K562 (cell line): ENCODE results near the gene SLC29A3. TPM values are rescaled to one million over a fixed set of nuclear protein-coding genes. Genes with fewer than 3 reads are reported as not detected.

ENCODE experiments used
- ATAC-seq: fragments of 200-7000 bp; cut with Tn5 transposase; 3 replicates; pipeline ENCODE4 v1.9.1; 2020; ENCODE audit warnings: moderate library complexity
- BruUV-seq: library from RNA; stranded (reverse); fragments of 400-500 nt; replicated peaks from 2 replicates; lab custom pipeline; 2021; lab: Mats Ljungman, UMichigan
- CTCF ChIA-PET: fragments of 300-600 bp; formaldehyde crosslinking; extraction: SDS; loops from one replicate; lab custom pipeline; 2021; ENCODE audit warnings: low intra/inter-chr PET ratio; lab: Yijun Ruan, JAX
- POLR2A ChIA-PET: fragments of 300-600, 350-650 bp; sonication (Branson Sonifier 250); formaldehyde crosslinking; extraction: SDS; loops from one replicate; lab custom pipeline; 2021; ENCODE audit warnings: antibody characterized with exemption, inconsistent platforms; lab: Yijun Ruan, JAX
- DNase-seq, 4 experiments: peaks; one replicate each; pipeline versions ENCODE4 v3.0.0 to v3.0.0-alpha.2; 2011 to 2018; ENCODE audit warnings: low spot score in 3 of 4, mixed read lengths in 3 of 4; ENCODE audit errors: extremely low read depth in 1 of 4
- FAIRE-seq: peaks from 2 replicates; lab custom pipeline; 2011; peaks lifted over from hg19 to GRCh38; lab: Jason Lieb, UNC
- H2AFZ ChIP-seq: 2 replicates; pipeline ENCODE4 v1.6.0; 2011; ENCODE audit warnings: low read depth, low read length, control low read depth, inconsistent platforms
- H3K27ac ChIP-seq: fragments of 200-600 bp; 3 replicates; pipeline ENCODE4 v1.8.0; 2011; ENCODE audit warnings: low read depth, mild to moderate bottlenecking, control low read depth, inconsistent platforms, low read length, moderate library complexity, mixed read lengths; ENCODE audit errors: extremely low read depth
- H3K27me3 ChIP-seq, 2 experiments: fragments of 300-600 bp in 1 of 2; 2 replicates in 1 of 2; 3 replicates in 1 of 2; pipeline versions ENCODE4 v1.6.0 to v1.8.0; 2011; ENCODE audit warnings: inconsistent platforms in 2 of 2, low read length in 2 of 2, mild to moderate bottlenecking in 1 of 2, mixed read lengths in 1 of 2, moderate library complexity in 1 of 2; ENCODE audit not compliant: control insufficient read depth in 2 of 2, insufficient read depth in 2 of 2
- H3K36me3 ChIP-seq: fragments of 300-600 bp; 3 replicates; pipeline ENCODE4 v1.8.0; 2011; ENCODE audit warnings: mild to moderate bottlenecking, low read length, inconsistent platforms; ENCODE audit not compliant: control insufficient read depth, insufficient read depth
- H3K4me1 ChIP-seq, 2 experiments: fragments of 200-600 bp in 1 of 2; replicated peaks in 1 of 2; 2 replicates in 1 of 2; 3 replicates in 1 of 2; pipeline versions ENCODE4 v1.5.1 to v1.8.0; 2011; ENCODE audit warnings: inconsistent platforms in 2 of 2, low read length in 2 of 2, mild to moderate bottlenecking in 1 of 2, mixed read lengths in 1 of 2, moderate library complexity in 1 of 2; ENCODE audit not compliant: control insufficient read depth in 2 of 2, insufficient read depth in 2 of 2
- H3K4me2 ChIP-seq: 2 replicates; pipeline ENCODE4 v1.6.1; 2011; ENCODE audit warnings: low read length, control low read depth, inconsistent platforms, mixed read lengths; ENCODE audit not compliant: insufficient read depth
- H3K4me3 ChIP-seq: fragments of 200-600 bp; sonication (generic), shearing (Covaris generic); 2 replicates; pipeline ENCODE4 v1.5.1; 2016; ENCODE audit warnings: control low read depth, inconsistent platforms
- H3K79me2 ChIP-seq: fragments of 200-600 bp; 3 replicates; pipeline ENCODE4 v1.8.0; 2011; ENCODE audit warnings: low read length, inconsistent platforms; ENCODE audit not compliant: control insufficient read depth, insufficient read depth
- H3K9ac ChIP-seq, 2 experiments: 2 replicates each; pipeline versions ENCODE4 v1.6.0 to v1.6.1; 2011; ENCODE audit warnings: low read depth in 2 of 2, low read length in 2 of 2, control low read depth in 1 of 2, inconsistent platforms in 1 of 2, mild to moderate bottlenecking in 1 of 2, mixed read lengths in 1 of 2; ENCODE audit not compliant: insufficient read depth in 1 of 2
- H3K9me1 ChIP-seq: one replicate; pipeline ENCODE4 v1.6.0; 2011; ENCODE audit warnings: inconsistent platforms, mild to moderate bottlenecking, low read length, moderate library complexity; ENCODE audit not compliant: control insufficient read depth, insufficient read depth
- H3K9me3 ChIP-seq: replicated peaks from 2 replicates; pipeline ENCODE4 v1.5.1; 2011; ENCODE audit warnings: low read depth, low read length, inconsistent platforms; ENCODE audit not compliant: control insufficient read depth, insufficient read depth
- H4K20me1 ChIP-seq: replicated peaks from 2 replicates; pipeline ENCODE4 v1.6.1; 2011; ENCODE audit warnings: low read length, inconsistent platforms, mixed read lengths; ENCODE audit not compliant: control insufficient read depth, insufficient read depth
- ARID1B ChIP-seq: fragments of 450-650 bp; IDR thresholded peaks from 2 replicates; pipeline ENCODE4 v1.6.1; 2016; ENCODE audit warnings: antibody characterized with exemption, mild to moderate bottlenecking, inconsistent platforms
- ATF1 ChIP-seq, 2 experiments: fragments of 450-650 bp in 1 of 2; IDR thresholded peaks; 2 replicates each; pipeline ENCODE4 v1.6.1; 2016; ENCODE audit warnings: missing compliant biosample characterization in 1 of 2, missing genetic modification characterization in 1 of 2
- CAMTA2 ChIP-seq: fragments of 250-450 bp; sonication (Bioruptor Pico); conservative IDR thresholded peaks from 2 replicates; pipeline ENCODE4 v1.5.1; 2022
- CREB1 ChIP-seq, 2 experiments: sonication (generic) in 1 of 2; formaldehyde crosslinking in 1 of 2; IDR thresholded peaks; 2 replicates each; pipeline versions ENCODE4 v1.6.1 to v1.8.0; 2012 to 2022; ENCODE audit warnings: inconsistent platforms in 1 of 2, mild to moderate bottlenecking in 1 of 2, missing genetic modification reagents in 1 of 2, moderate library complexity in 1 of 2
- ETV1 ChIP-seq: fragments of 450-650 bp; conservative IDR thresholded peaks from 2 replicates; pipeline ENCODE4 v1.6.1; 2016; ENCODE audit warnings: missing genetic modification characterization, control low read depth, low read depth, missing compliant biosample characterization
- FOSL1 ChIP-seq: fragments of 200-800 bp; sonication (Bioruptor generic); conservative IDR thresholded peaks from 2 replicates; pipeline ENCODE4 v1.6.1; 2016; ENCODE audit warnings: missing genetic modification characterization, missing compliant biosample characterization
- FOXA1 ChIP-seq: fragments of 450-650 bp; IDR thresholded peaks from 2 replicates; pipeline ENCODE4 v1.6.1; 2016; ENCODE audit warnings: mild to moderate bottlenecking, borderline replicate concordance
- HDAC8 ChIP-seq: fragments of 450-650 bp; IDR thresholded peaks from 2 replicates; pipeline ENCODE4 v1.6.1; 2016; ENCODE audit warnings: mild to moderate bottlenecking, missing genetic modification characterization, moderate library complexity, missing compliant biosample characterization
- MTF1 ChIP-seq: fragments of 250-450 bp; sonication (Bioruptor Pico); IDR thresholded peaks from 2 replicates; pipeline ENCODE4 v1.9.0; 2021; ENCODE audit warnings: moderate library complexity, mild to moderate bottlenecking, inconsistent platforms, borderline replicate concordance
- NFRKB ChIP-seq: fragments of 450-650 bp; IDR thresholded peaks from 2 replicates; pipeline ENCODE4 v1.6.1; 2016; ENCODE audit warnings: low read depth
- NR1H2 ChIP-seq: sonication (generic); formaldehyde crosslinking; IDR thresholded peaks from 2 replicates; pipeline ENCODE4 v1.4.0; 2020; ENCODE audit warnings: mild to moderate bottlenecking, missing genetic modification reagents
- PHF20 ChIP-seq: fragments of 450-650 bp; IDR thresholded peaks from 2 replicates; pipeline ENCODE4 v1.6.1; 2018; ENCODE audit not compliant: partially characterized antibody
- PKNOX1 ChIP-seq: fragments of 450-650 bp; IDR thresholded peaks from 2 replicates; pipeline ENCODE4 v1.6.1; 2016
- PTTG1 ChIP-seq: fragments of 450-650 bp; IDR thresholded peaks from 2 replicates; pipeline ENCODE4 v1.6.1; 2016; ENCODE audit warnings: low read depth, mild to moderate bottlenecking, missing genetic modification characterization, missing compliant biosample characterization
- RBBP5 ChIP-seq: fragments of 200-600 bp; sonication (generic); IDR thresholded peaks from 2 replicates; pipeline ENCODE4 v1.6.1; 2012; ENCODE audit warnings: borderline replicate concordance, mild to moderate bottlenecking, low read length, control low read depth, inconsistent platforms; ENCODE audit not compliant: insufficient read depth, poor library complexity, severe bottlenecking
- RUNX1 ChIP-seq: sonication (generic); IDR thresholded peaks from 2 replicates; pipeline ENCODE4 v1.6.1; 2016; ENCODE audit warnings: antibody characterized with exemption, low read depth
- ZBTB33 ChIP-seq: sonication (generic); formaldehyde crosslinking; IDR thresholded peaks from 2 replicates; pipeline ENCODE4 v1.8.1; 2023; ENCODE audit warnings: mild to moderate bottlenecking, missing genetic modification reagents
- ZBTB43 ChIP-seq: sonication (generic); formaldehyde crosslinking; IDR thresholded peaks from 2 replicates; pipeline ENCODE4 v1.8.0; 2023; ENCODE audit warnings: mild to moderate bottlenecking, missing genetic modification reagents
- ZNF217 ChIP-seq: sonication (generic); formaldehyde crosslinking; IDR thresholded peaks from 2 replicates; pipeline ENCODE4 v1.8.0; 2022; ENCODE audit warnings: mild to moderate bottlenecking, missing genetic modification reagents
- ZNF717 ChIP-seq: fragments of 250-450 bp; sonication (Bioruptor Pico); IDR thresholded peaks from 2 replicates; pipeline ENCODE4 v1.5.0; 2021
- WGBS: fragments of 100-300 bp; shearing (Covaris generic); methylation state at CpG from one replicate; pipeline ENCODE4 v1.1.6; 2016; ENCODE audit warnings: low coverage, mixed read lengths; ENCODE audit not compliant: insufficient coverage; ENCODE audit errors: missing lambda C conversion rate; 5-methylcytosine and 5-hydroxymethylcytosine counted together
- in situ Hi-C: fragments of 300-500 bp; cut with MboI; formaldehyde crosslinking; loops from 4 replicates; pipeline ENCODE4 v1.15.0; 2018; ENCODE audit warnings: inconsistent platforms, mixed read lengths
- intact Hi-C: fragments of 100-400 bp; cut with micrococcal nuclease; formaldehyde crosslinking; loops from 2 replicates; pipeline ENCODE4 v1.14.2; 2022
- polyA plus RNA-seq, 8 experiments: library from polyadenylated mRNA; depleted of rRNA in 4 of 8; stranded (reverse) in 5 of 8; unstranded in 3 of 8; fragments of >200 nt; fragmentation: Nextera tagmentation in 2 of 8; fragmentation: Illumina TruSeq in 1 of 8; extraction: Ambion mirVana in 2 of 8; extraction: Trizol in 1 of 8; gene quantifications; 2 replicates each; pipeline versions ENCODE4 v1.2.1 to v1.2.3, GENCODE V29; 2011 to 2014; ENCODE audit warnings: inconsistent platforms in 1 of 8, missing spikeins in 1 of 8
- total RNA-seq, 7 experiments: library from RNA; depleted of rRNA in 6 of 7; stranded (reverse); fragments of >200 nt in 6 of 7; fragmentation: Illumina TruSeq in 2 of 7; extraction: Trizol in 2 of 7; gene quantifications; 2 replicates each; pipeline versions ENCODE4 v1.2.1 to v1.2.3, GENCODE V29; 2011 to 2021; ENCODE audit warnings: low replicate concordance in 1 of 7

SLC29A3 gene
- total and polyA plus RNA-seq, 9 of the 15 experiments (the other 6 are each of a cell fraction or from before 2014, with no cell fraction given) = 2.1 to 10.7 (median 4.6) TPM

GRCh38 chr10:71358277-71358676, 39.2 kb downstream of the SLC29A3 start:
- ATAC-seq = peak; percentile 53
- no peaks in the 10 kb centered on the region for H3K9me3 ChIP-seq
- BruUV-seq = no TSS peak
- no peak for TF ChIP-seq RUNX1
- TF ChIP-seq ATF1 (CRISPR knock-in tag; IDR thresholded peaks at IDR 0.05) = no peak
- TF ChIP-seq ATF1 (tag; IDR thresholded peaks at IDR 0.05) = 0 out of 2 replicates have a peak, but pooled peaks have one; percentile 4
- no peak for TF ChIP-seq NR1H2 (CRISPR knock-in tag)
- TF ChIP-seq ZNF717 (CRISPR knock-in tag) = no peak
- TF ChIP-seq NFRKB = no peak
- 0 out of 2 replicates have a peak, but pooled peaks have one; percentile 4 for TF ChIP-seq PKNOX1
- peak; percentile 37; the same call in 1 of the 2 replicates for TF ChIP-seq FOSL1 (tag)
- TF ChIP-seq PTTG1 (tag) = no peak
- TF ChIP-seq ZNF217 (CRISPR knock-in tag) = no peak
- TF ChIP-seq ETV1 (tag) = 0 out of 2 replicates have a peak, but pooled peaks have one; percentile 3
- TF ChIP-seq CREB1 (IDR thresholded peaks at IDR 0.05) = peak; percentile 53; the same call in 1 of the 2 replicates
- TF ChIP-seq CREB1 (CRISPR knock-in tag; IDR thresholded peaks at IDR 0.05) = no peak
- no peak for TF ChIP-seq PHF20
- TF ChIP-seq ARID1B = no peak
- no peak for TF ChIP-seq RBBP5
- TF ChIP-seq HDAC8 (tag) = no peak
- TF ChIP-seq CAMTA2 (CRISPR knock-in tag) = no peak
- no peak for TF ChIP-seq FOXA1
- no peak for TF ChIP-seq MTF1 (CRISPR knock-in tag)
- no peak for TF ChIP-seq ZBTB33 (CRISPR knock-in tag)
- TF ChIP-seq ZBTB43 = no peak

More at GRCh38 chr10:71358277-71358676, 39.2 kb downstream of the SLC29A3 start:
- CTCF ChIA-PET = no interaction called here
- H3K9me1 ChIP-seq = no peaks in the 10 kb centered on the region
- H3K9ac ChIP-seq = peak overlapping the region in 1 of 2 experiments; percentile 57; a peak in 1 of 4 replicates
- peaks cover 13% of the 10 kb centered on the region; the same call in 1 of the 3 replicates for H3K36me3 ChIP-seq
- WGBS = 62% methylated on average over 8 of the region's 8 CpGs
- no peak overlapping the region; the same call in 1 of the 2 replicates for H3K4me2 ChIP-seq
- no peaks in the 10 kb centered on the region for H3K27me3 ChIP-seq
- H4K20me1 ChIP-seq = no peaks in the 10 kb centered on the region
- H3K79me2 ChIP-seq = no peaks in the 10 kb centered on the region
- in situ Hi-C loops = no loop called here
- intact Hi-C loops = no loop called here
- FAIRE-seq = peak; percentile 11
- H3K27ac ChIP-seq = peak overlapping the region; percentile 22; the same call in 1 of the 3 replicates
- no peak overlapping the region for H3K4me3 ChIP-seq
- no peak overlapping the region for H2AFZ ChIP-seq
- POLR2A ChIA-PET = interaction anchor here (0.6 to 2.9 kb wide), 12 partner anchors 8 to 1076 kb away, joined by 3 to 11 read pairs (median 3); partner anchors contain the start of genes CDH23 and SLC29A3
- peaks cover 24 to 26% of the 10 kb centered on the region in 2 experiments for H3K4me1 ChIP-seq
- DNase-seq = peak in 2 of 4 experiments; percentile 40 to 47
